MM.1S (cell line): Measurements from ENCODE around the gene MSRB3.

Source experiments
- CTCF ChIP-seq: fragments of 300-600 bp; sonication (generic); IDR thresholded peaks from 2 replicates; pipeline ENCODE4 v1.5.1; 2016; ENCODE audit warnings: antibody characterized with exemption, low read length, mixed read lengths
- EZH2 ChIP-seq: fragments of 300-600 bp; sonication (generic); optimal IDR thresholded peaks from 2 replicates; pipeline ENCODE3; 2017; ENCODE audit warnings: low read depth, mild to moderate bottlenecking, antibody characterized with exemption, low read length, mixed read lengths

- TF ChIP-seq CTCF (no peak), EZH2 (no peak)
Measured at GRCh38 chr12:65409726-65410125, 131.2 kb downstream of the MSRB3 start.
